Suprapubic skin (tissue), 4 donors: ENCODE measurements around the gene PLLP.

ENCODE experiments used
- CTCF ChIP-seq, 2 donors: fragments of 200-600 bp in 1 of 2; fragments of 450-650 bp in 1 of 2; sonication (generic) in 1 of 2; IDR thresholded peaks; one replicate each; pipeline ENCODE4 v1.5.1; 2016 to 2019; ENCODE audit warnings: antibody characterized with exemption in 2 of 2, mild to moderate bottlenecking in 1 of 2, moderate library complexity in 1 of 2
- POLR2A ChIP-seq, 2 donors: fragments of 450-650 bp; IDR thresholded peaks; one replicate each; pipeline ENCODE4 v1.6.1; 2017; ENCODE audit warnings: antibody characterized with exemption in 2 of 2, mild to moderate bottlenecking in 2 of 2, moderate library complexity in 2 of 2
- POLR2AphosphoS5 ChIP-seq, 3 donors: sonication (generic); formaldehyde crosslinking; IDR thresholded peaks; one replicate each; pipeline ENCODE4 v1.6.1; 2017; ENCODE audit warnings: antibody characterized with exemption in 3 of 3

DNA sequence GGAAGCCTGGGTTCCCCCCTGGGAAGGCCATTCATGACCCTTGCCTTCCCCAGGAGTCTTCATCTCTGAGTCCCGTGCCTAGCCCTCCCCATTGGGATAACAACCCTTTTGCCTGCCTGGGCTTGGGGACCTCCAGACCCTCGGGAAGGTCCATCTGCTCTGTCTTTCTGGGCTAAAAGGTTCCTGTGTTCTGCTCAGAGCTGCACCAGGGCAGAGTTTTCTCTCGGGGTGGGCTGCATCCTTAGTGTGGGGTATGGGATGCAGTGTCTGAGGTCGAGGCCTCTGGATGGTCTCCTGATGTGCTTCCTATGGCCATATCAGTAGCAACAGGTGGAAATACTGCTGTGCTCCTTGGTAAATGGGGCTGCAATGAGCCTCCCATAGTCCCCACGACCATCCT lies 22.9 kb upstream of the PLLP start:
- no peak for TF ChIP-seq CTCF (IDR thresholded peaks at IDR 0.05)
- TF ChIP-seq POLR2AphosphoS5 (IDR thresholded peaks at IDR 0.05): no peak
- TF ChIP-seq POLR2A (IDR thresholded peaks at IDR 0.05): no peak
